GM19372 (cell line): Measurements from ENCODE around the gene RRM1.

Experiments used
- ATAC-seq: cut with Tn5 transposase; IDR thresholded peaks from one replicate; pipeline ENCODE4 v1.9.1; 2021; ENCODE audit warnings: mild to moderate bottlenecking, low read depth, moderate library complexity; ENCODE audit not compliant: unreplicated experiment

Gene RRM1

GRCh38 chr11:4076774-4077173, 17.8 kb upstream of the RRM1 start:
- ATAC-seq: no peak

GRCh38 chr11:4083198-4083597, 11.4 kb upstream of the RRM1 start:
- ATAC-seq: no peak

GRCh38 chr11:4084406-4085125, 10.0 kb upstream of the RRM1 start:
- ATAC-seq: no peak

GRCh38 chr11:4085575-4085974, 9.0 kb upstream of the RRM1 start:
- ATAC-seq: no peak

GRCh38 chr11:4086575-4087353, 7.8 kb upstream of the RRM1 start:
- no peak for ATAC-seq

- no peak for ATAC-seq
Measured at GRCh38 chr11:4087551-4087950, 7.0 kb upstream of the RRM1 start.

- no peak for ATAC-seq
Measured at GRCh38 chr11:4090258-4090657, 4.3 kb upstream of the RRM1 start.

- ATAC-seq: no peak
Measured at GRCh38 chr11:4092026-4092425, 2.6 kb upstream of the RRM1 start.

- no peak for ATAC-seq
Measured at GRCh38 chr11:4093519-4094347, 866 bp upstream of the RRM1 start.

GRCh38 chr11:4095509-4096230, 1.1 kb downstream of the RRM1 start:
- ATAC-seq: no peak

GRCh38 chr11:4098026-4098621, 3.5 kb downstream of the RRM1 start:
- no peak for ATAC-seq

GRCh38 chr11:4102711-4103110, 8.1 kb downstream of the RRM1 start:
- ATAC-seq: no peak

- ATAC-seq: no peak
Measured at GRCh38 chr11:4103269-4103668, 8.7 kb downstream of the RRM1 start.

- ATAC-seq: no peak
Measured at GRCh38 chr11:4105916-4106315, 11.3 kb downstream of the RRM1 start.

- ATAC-seq: no peak
Measured at GRCh38 chr11:4111834-4112233, 17.2 kb downstream of the RRM1 start.

- ATAC-seq: no peak
Measured at GRCh38 chr11:4115128-4115527, 20.5 kb downstream of the RRM1 start.

- no peak for ATAC-seq
Measured at GRCh38 chr11:4118107-4118506, 23.5 kb downstream of the RRM1 start.

GRCh38 chr11:4123218-4123617, 28.6 kb downstream of the RRM1 start:
- no peak for ATAC-seq

- ATAC-seq: no peak
Measured at GRCh38 chr11:4125141-4125540, 30.5 kb downstream of the RRM1 start.

GRCh38 chr11:4127357-4127756, 32.8 kb downstream of the RRM1 start:
- no peak for ATAC-seq
